Measurements from ENCODE around the gene HSDL1. TPM values are rescaled to one million over a fixed set of nuclear protein-coding genes. Genes with fewer than 3 reads are reported as not detected.

The HSDL1 gene
- total and polyA plus RNA-seq, 10 of the 15 experiments (the other 5 are each of a cell fraction or from before 2014, with no cell fraction given): 2.0 to 13.4 (median 5.6) TPM

GRCh38 chr16:84116720-84117493, 28.1 kb downstream of the HSDL1 start, which contains the start of gene MBTPS1 (continued):
- TF ChIP-seq NKRF (conservative IDR thresholded peaks at IDR 0.05): peak; percentile 72
- TF ChIP-seq MYB (IDR thresholded peaks at IDR 0.05; ENCODE audit: borderline replicate concordance, low read depth, low read length): no peak
- peak; percentile 74; the same call in 1 of the 2 replicates for TF ChIP-seq TCF12 (IDR thresholded peaks at IDR 0.05; ENCODE audit: low read depth, low read length)
- TF ChIP-seq ELK1 (IDR thresholded peaks at IDR 0.05; ENCODE audit: low read depth, low read length): no peak
- TF ChIP-seq ZNF622 (IDR thresholded peaks at IDR 0.05): no peak
- no peak for TF ChIP-seq SP1 (IDR thresholded peaks at IDR 0.05; ENCODE audit: low read depth, low read length)
- peak; percentile 82; the same call in 1 of the 2 replicates for TF ChIP-seq PML (IDR thresholded peaks at IDR 0.05; ENCODE audit: low read length)
- no peak for TF ChIP-seq MEF2A (IDR thresholded peaks at IDR 0.05; ENCODE audit: insufficient read depth, low read depth, low read length)
- TF ChIP-seq ZSCAN29 (IDR thresholded peaks at IDR 0.05): no peak
- TF ChIP-seq CUX1 (IDR thresholded peaks at IDR 0.05; ENCODE audit: insufficient replicate concordance, low read depth, low read length): peak; percentile 16
- TF ChIP-seq RB1 (IDR thresholded peaks at IDR 0.05; ENCODE audit: borderline replicate concordance): peak; percentile 69; the same call in 1 of the 2 replicates
- TF ChIP-seq ZNF207 (IDR thresholded peaks at IDR 0.05; ENCODE audit: borderline replicate concordance): peak; percentile 67; the same call in 1 of the 2 replicates
- TF ChIP-seq ZBTB40 (IDR thresholded peaks at IDR 0.05; ENCODE audit: borderline replicate concordance): no peak
- TF ChIP-seq MYC (IDR thresholded peaks at IDR 0.05; ENCODE audit: insufficient read depth, insufficient read length, insufficient replicate concordance, low read length, severe bottlenecking): no peak
- TF ChIP-seq SIN3A (IDR thresholded peaks at IDR 0.05; ENCODE audit: low read depth, low read length): peak; percentile 65
